ENCODE data around the gene SNX3. TPM values are rescaled to one million over a fixed set of nuclear protein-coding genes. Genes with fewer than 3 reads are reported as not detected.

SNX3 gene
- total RNA-seq, 1 experiment from 2014 or later: 80.7 TPM

DNA sequence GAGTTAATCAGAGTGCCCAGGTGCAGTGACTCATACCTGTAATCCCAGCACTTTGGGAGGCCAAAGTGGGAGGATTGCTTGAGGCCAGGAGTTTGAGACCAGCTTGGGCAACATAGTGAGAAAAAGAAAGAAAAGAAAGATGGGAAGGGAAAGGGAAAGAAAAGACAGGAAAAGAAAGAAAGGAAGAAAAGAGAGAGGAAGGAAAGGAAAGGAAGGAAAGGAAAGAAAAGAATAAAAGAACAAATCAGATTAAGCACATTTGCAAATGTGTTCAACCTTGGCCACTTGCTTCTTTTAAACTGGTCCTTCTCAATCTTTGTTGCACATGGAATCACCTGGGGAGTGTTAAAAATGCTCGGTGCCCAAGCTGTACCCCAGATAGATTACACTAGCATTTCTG is 67.0 kb downstream of the SNX3 start:
- H3K9me3 ChIP-seq (ENCODE audit: control insufficient read depth, low read depth, low read length): no peaks in the 10 kb centered on the region
- no peak for DNase-seq
- no peak overlapping the region for H4K91ac ChIP-seq (ENCODE audit: insufficient read length, low read depth, low read length)
- H3K27ac ChIP-seq (ENCODE audit: insufficient read length, low read depth, low read length): no peak overlapping the region
- Mint-ChIP-seq H3K27me3 (ENCODE audit: low read depth) (peaks cover 17% of the 10 kb centered on the region), H3K36me3 (ENCODE audit: insufficient read depth in 1 of 3, low read depth in 3 of 3) (no peaks in the 10 kb centered on the region), H3K9me3 (no peaks in the 10 kb centered on the region), H3K4me1 (no peaks in the 10 kb centered on the region), H3K27ac (no peak overlapping the region), H3K4me3 (no peak overlapping the region)
- H4K20me1 ChIP-seq (ENCODE audit: control insufficient read depth, insufficient read depth, insufficient read length): no peaks in the 10 kb centered on the region
- no peaks in the 10 kb centered on the region for H3K23me2 ChIP-seq (ENCODE audit: insufficient read length, low read depth, low read length, poor library complexity, severe bottlenecking)
- no peak overlapping the region for H2AFZ ChIP-seq (ENCODE audit: low read length)
- no peak overlapping the region for H3K9ac ChIP-seq (ENCODE audit: extremely low read depth, insufficient read length, low read length)
- H3K27me3 ChIP-seq (ENCODE audit: insufficient read depth, low read length): no peaks in the 10 kb centered on the region
- no peak overlapping the region for H3K4me2 ChIP-seq (ENCODE audit: insufficient read depth, insufficient read length, low read length)
- no peak overlapping the region for H3K56ac ChIP-seq (ENCODE audit: insufficient read length, low read depth, low read length)
- no peaks in the 10 kb centered on the region for H3K4me1 ChIP-seq (ENCODE audit: insufficient read depth, low read length)
- H3K79me2 ChIP-seq (ENCODE audit: insufficient read depth, low read length): no peaks in the 10 kb centered on the region
- no peak overlapping the region for H2AK5ac ChIP-seq (ENCODE audit: insufficient read length, low read length)
- no peaks in the 10 kb centered on the region for H3K79me1 ChIP-seq (ENCODE audit: insufficient read depth, low read depth, low read length, poor library complexity, severe bottlenecking)
- TF ChIP-seq, protein P1, sequence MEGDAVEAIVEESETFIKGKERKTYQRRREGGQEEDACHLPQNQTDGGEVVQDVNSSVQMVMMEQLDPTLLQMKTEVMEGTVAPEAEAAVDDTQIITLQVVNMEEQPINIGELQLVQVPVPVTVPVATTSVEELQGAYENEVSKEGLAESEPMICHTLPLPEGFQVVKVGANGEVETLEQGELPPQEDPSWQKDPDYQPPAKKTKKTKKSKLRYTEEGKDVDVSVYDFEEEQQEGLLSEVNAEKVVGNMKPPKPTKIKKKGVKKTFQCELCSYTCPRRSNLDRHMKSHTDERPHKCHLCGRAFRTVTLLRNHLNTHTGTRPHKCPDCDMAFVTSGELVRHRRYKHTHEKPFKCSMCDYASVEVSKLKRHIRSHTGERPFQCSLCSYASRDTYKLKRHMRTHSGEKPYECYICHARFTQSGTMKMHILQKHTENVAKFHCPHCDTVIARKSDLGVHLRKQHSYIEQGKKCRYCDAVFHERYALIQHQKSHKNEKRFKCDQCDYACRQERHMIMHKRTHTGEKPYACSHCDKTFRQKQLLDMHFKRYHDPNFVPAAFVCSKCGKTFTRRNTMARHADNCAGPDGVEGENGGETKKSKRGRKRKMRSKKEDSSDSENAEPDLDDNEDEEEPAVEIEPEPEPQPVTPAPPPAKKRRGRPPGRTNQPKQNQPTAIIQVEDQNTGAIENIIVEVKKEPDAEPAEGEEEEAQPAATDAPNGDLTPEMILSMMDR (conservative IDR thresholded peaks at IDR 0.05): no peak
- H3K23ac ChIP-seq (ENCODE audit: insufficient read length, low read depth, low read length): no peak overlapping the region
- H2BK15ac ChIP-seq (ENCODE audit: low read depth, low read length): no peak overlapping the region
- no peak overlapping the region for H3K4ac ChIP-seq (ENCODE audit: low read depth, low read length)
- no peak overlapping the region for H3K18ac ChIP-seq (ENCODE audit: insufficient read length, low read depth, low read length)
- H2BK12ac ChIP-seq (ENCODE audit: insufficient read length, low read depth, low read length): no peak overlapping the region
- no peak overlapping the region for H4K8ac ChIP-seq (replicated peaks; ENCODE audit: insufficient read length, low read depth, low read length)
- H2BK20ac ChIP-seq (ENCODE audit: low read depth, low read length, poor library complexity, severe bottlenecking): no peak overlapping the region
- H3T11ph ChIP-seq (ENCODE audit: low read length): no peak overlapping the region
- H2BK5ac ChIP-seq (ENCODE audit: insufficient read length, low read length): no peak overlapping the region
- no peak overlapping the region for H3K14ac ChIP-seq (ENCODE audit: insufficient read depth, low read length)
- no CpG with 5 or more reads among the region's 1 CpG for WGBS (ENCODE audit: extremely low coverage, insufficient read length, low lambda C conversion rate)
- H2BK120ac ChIP-seq (ENCODE audit: low read depth, low read length, poor library complexity, severe bottlenecking): no peak overlapping the region
- no peak overlapping the region for H4K5ac ChIP-seq (ENCODE audit: insufficient read length, low read depth, low read length)

Measured in H9 (cell line).